Spleen (tissue), 11 donors: ENCODE data around the gene SLC38A10. TPM values are rescaled to one million over a fixed set of nuclear protein-coding genes. Genes with fewer than 3 reads are reported as not detected.

Source experiments
- DNase-seq: peaks from one replicate; pipeline ENCODE4 v3.0.0-alpha.2; 2020
- H3K27ac ChIP-seq, 8 donors: fragments of 200-600 bp; sonication (generic) in 7 of 8; 1 replicate in 4 of 8; 2 replicates in 4 of 8; pipeline versions ENCODE4 v1.5.0 to v1.8.0; 2016 to 2021; ENCODE audit warnings: inconsistent platforms in 4 of 8, mild to moderate bottlenecking in 4 of 8, moderate library complexity in 1 of 8
- H3K27me3 ChIP-seq, 7 donors: fragments of 200-600 bp; sonication (generic) in 6 of 7; replicated peaks in 1 of 7; 1 replicate in 4 of 7; 2 replicates in 3 of 7; pipeline versions ENCODE4 v1.5.0 to v1.8.0; 2016 to 2021; ENCODE audit warnings: inconsistent platforms in 3 of 7, mild to moderate bottlenecking in 1 of 7
- H3K36me3 ChIP-seq, 6 donors: fragments of 200-600 bp; sonication (generic) in 5 of 6; 1 replicate in 4 of 6; 2 replicates in 2 of 6; pipeline versions ENCODE4 v1.5.0 to v1.8.0; 2016 to 2021; ENCODE audit warnings: inconsistent platforms in 2 of 6
- H3K4me1 ChIP-seq, 6 donors: fragments of 200-600 bp; sonication (generic) in 5 of 6; 1 replicate in 3 of 6; 2 replicates in 3 of 6; pipeline versions ENCODE4 v1.5.0 to v1.8.0; 2016 to 2021; ENCODE audit warnings: inconsistent platforms in 3 of 6
- H3K4me3 ChIP-seq, 8 donors: fragments of 200-600 bp; sonication (generic) in 7 of 8; 1 replicate in 4 of 8; 2 replicates in 4 of 8; pipeline versions ENCODE4 v1.5.0 to v1.8.0; 2016 to 2021; ENCODE audit warnings: inconsistent platforms in 4 of 8, mild to moderate bottlenecking in 4 of 8, moderate library complexity in 2 of 8
- H3K9me3 ChIP-seq, 8 donors: fragments of 200-600 bp; sonication (generic) in 7 of 8; 1 replicate in 4 of 8; 2 replicates in 4 of 8; pipeline versions ENCODE4 v1.5.0 to v1.8.0; 2016 to 2021; ENCODE audit warnings: inconsistent platforms in 4 of 8
- POLR2A ChIP-seq, 3 donors: fragments of 450-650 bp; IDR thresholded peaks; one replicate each; pipeline ENCODE4 v1.5.1; 2017; ENCODE audit warnings: antibody characterized with exemption in 3 of 3, mild to moderate bottlenecking in 1 of 3
- POLR2AphosphoS5 ChIP-seq, 3 donors: sonication (generic); formaldehyde crosslinking; IDR thresholded peaks; one replicate each; pipeline ENCODE4 v1.5.1; 2017; ENCODE audit warnings: antibody characterized with exemption in 3 of 3
- WGBS, 5 donors: extraction: QIAGEN DNeasy Blood & Tissue Kit in 3 of 5; methylation state at CpG; one replicate each; pipeline versions ENCODE4 v1.1.5 to v1.1.7; 2013 to 2018; 5-methylcytosine and 5-hydroxymethylcytosine counted together
- intact Hi-C: fragments of 100-400 bp; cut with DNase I; formaldehyde crosslinking; loops from one replicate; pipeline ENCODE4 v1.15.0; 2023; ENCODE audit warnings: low total_unique reads
- polyA plus RNA-seq, 3 donors: library from polyadenylated mRNA; stranded (reverse); fragments of 200-250 nt; gene quantifications; one replicate each; pipeline ENCODE4 v1.2.1, GENCODE V29; 2013
- total RNA-seq, 7 donors: library from RNA; depleted of rRNA in 3 of 7; stranded (reverse); fragments of >200 nt in 3 of 7; fragmentation: NEBNext Ultra II Directional in 4 of 7; extraction: Animal tissue kit (Norgen Biotek cat#: 25700) in 4 of 7; gene quantifications; one replicate each; pipeline versions ENCODE4 v1.1.0 to v1.2.1, GENCODE V29; 2016 to 2021
- TF ChIP-seq, protein P1 (sequence below), 11 experiments: fragments of 200-600 bp in 7 of 11; fragments of 450-650 bp in 4 of 11; sonication (generic) in 4 of 11; IDR thresholded peaks in 8 of 11; conservative IDR thresholded peaks in 3 of 11; 1 replicate in 7 of 11; 2 replicates in 4 of 11; pipeline versions ENCODE4 v1.4.0 to v1.8.0; 2016 to 2021; ENCODE audit warnings: antibody characterized with exemption in 11 of 11, inconsistent platforms in 4 of 11, mild to moderate bottlenecking in 1 of 11
- donor health status: healthy with polysubstance abuse.
- donor health status: DM: no; HTN: no; CAD: no; lungs with moderate emphysema.
- donor health status: DM: no; HTN: no; CAD: no.
- donor health status: Bipolar disorder and iron deficiency.
- donor health status: healthy.
- donor health status: DM: no; HTN: no; CAD: no.
- donor health status: DM: yes; HTN: yes; CAD: no.

The SLC38A10 gene
- total and polyA plus RNA-seq, 10 donors, result 54.9 to 112 (median 86.6) TPM

DNA sequence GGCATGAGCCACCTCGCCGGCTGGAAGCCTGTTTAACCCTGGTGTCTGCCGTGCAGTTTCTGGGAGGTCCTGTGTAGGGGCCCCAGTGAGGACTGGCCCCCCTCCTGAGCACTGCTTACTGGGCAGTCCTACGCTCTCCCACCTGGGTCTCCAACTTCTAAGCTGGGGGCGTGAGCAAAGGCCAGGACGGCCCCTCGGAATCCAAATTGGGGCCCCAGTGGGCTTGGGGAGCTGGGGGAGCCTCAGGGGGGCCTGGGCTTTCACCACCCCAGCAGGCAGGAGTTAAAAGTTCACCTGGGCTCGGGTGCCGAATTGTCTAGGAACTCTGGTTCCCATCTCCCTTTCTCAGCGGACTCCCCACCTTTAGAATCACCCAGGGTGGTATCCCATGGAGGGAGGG, 7.2 kb upstream of the SLC38A10 start:
- no peak for DNase-seq
- Histone ChIP-seq H3K27ac (no peak overlapping the region), H3K36me3 (no peaks in the 10 kb centered on the region), H3K4me1 (peaks cover 0 to 41% (median 2%) of the 10 kb centered on the region in 6 donors), H3K4me3 (no peak overlapping the region), H3K27me3 (no peaks in the 10 kb centered on the region), H3K9me3 (no peaks in the 10 kb centered on the region)
- TF ChIP-seq, protein P1, sequence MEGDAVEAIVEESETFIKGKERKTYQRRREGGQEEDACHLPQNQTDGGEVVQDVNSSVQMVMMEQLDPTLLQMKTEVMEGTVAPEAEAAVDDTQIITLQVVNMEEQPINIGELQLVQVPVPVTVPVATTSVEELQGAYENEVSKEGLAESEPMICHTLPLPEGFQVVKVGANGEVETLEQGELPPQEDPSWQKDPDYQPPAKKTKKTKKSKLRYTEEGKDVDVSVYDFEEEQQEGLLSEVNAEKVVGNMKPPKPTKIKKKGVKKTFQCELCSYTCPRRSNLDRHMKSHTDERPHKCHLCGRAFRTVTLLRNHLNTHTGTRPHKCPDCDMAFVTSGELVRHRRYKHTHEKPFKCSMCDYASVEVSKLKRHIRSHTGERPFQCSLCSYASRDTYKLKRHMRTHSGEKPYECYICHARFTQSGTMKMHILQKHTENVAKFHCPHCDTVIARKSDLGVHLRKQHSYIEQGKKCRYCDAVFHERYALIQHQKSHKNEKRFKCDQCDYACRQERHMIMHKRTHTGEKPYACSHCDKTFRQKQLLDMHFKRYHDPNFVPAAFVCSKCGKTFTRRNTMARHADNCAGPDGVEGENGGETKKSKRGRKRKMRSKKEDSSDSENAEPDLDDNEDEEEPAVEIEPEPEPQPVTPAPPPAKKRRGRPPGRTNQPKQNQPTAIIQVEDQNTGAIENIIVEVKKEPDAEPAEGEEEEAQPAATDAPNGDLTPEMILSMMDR (IDR thresholded peaks at IDR 0.05 in 8 of 11, conservative IDR thresholded peaks at IDR 0.05 in 3 of 11), result no peak
- no peak for TF ChIP-seq POLR2A (IDR thresholded peaks at IDR 0.05)
- no peak for TF ChIP-seq POLR2AphosphoS5 (IDR thresholded peaks at IDR 0.05)
- intact Hi-C loops, result no loop called here
- WGBS, 5 donors, result 79 to 89% (median 84%) methylated on average over 3 to 10 of the region's 10 CpGs

- peaks cover 0 to 39% (median 3%) of the 10 kb centered on the region in 6 donors for H3K4me1 ChIP-seq
- TF ChIP-seq, protein P1 (IDR thresholded peaks at IDR 0.05 in 8 of 11, conservative IDR thresholded peaks at IDR 0.05 in 3 of 11), result no peak
- peak in 2 of 3 donors; percentile 32 to 35 for TF ChIP-seq POLR2AphosphoS5 (IDR thresholded peaks at IDR 0.05)
- no peak for TF ChIP-seq POLR2A (IDR thresholded peaks at IDR 0.05)
- intact Hi-C loops, result no loop called here
- no peaks in the 10 kb centered on the region for H3K27me3 ChIP-seq
- WGBS, 5 donors, result 59 to 77% (median 70%) methylated on average over 27 to 37 of the region's 37 CpGs
- H3K4me3 ChIP-seq, result no peak overlapping the region
- H3K9me3 ChIP-seq, result no peaks in the 10 kb centered on the region
- DNase-seq, result no peak
- H3K27ac ChIP-seq, result no peak overlapping the region
- no peaks in the 10 kb centered on the region for H3K36me3 ChIP-seq
Measured at GRCh38 chr17:81301195-81302144, 6.4 kb upstream of the SLC38A10 start.

DNA sequence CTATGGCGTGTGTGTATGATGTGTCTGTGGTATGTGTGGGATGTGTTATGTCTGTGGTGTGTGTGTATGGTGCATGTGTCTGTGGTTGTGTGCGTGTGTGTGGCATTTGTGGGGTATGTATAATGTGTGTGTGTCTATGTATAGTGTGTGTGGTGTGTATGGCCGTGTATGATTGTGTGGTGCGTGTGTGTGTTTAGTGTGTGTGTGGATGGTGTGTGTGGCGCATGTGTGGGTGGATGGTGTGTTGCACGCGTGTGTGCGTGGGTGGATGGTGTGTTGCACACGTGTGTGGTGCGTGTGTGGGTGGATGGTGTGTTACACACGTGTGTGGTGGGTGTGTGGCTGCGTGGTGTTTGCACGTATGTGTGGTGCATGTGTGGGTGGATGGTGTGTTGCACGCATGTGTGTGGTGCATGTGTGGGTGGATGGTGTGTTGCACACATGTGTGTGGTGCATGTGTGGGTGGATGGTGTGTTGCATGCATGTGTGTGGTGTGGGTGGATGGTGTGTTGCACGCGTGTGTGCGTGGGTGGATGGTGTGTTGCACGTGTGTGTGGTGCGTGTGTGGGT, 5.6 kb upstream of the SLC38A10 start:
- DNase-seq, result no peak
- Histone ChIP-seq H3K4me1 (peaks cover 4 to 47% (median 11%) of the 10 kb centered on the region in 6 donors), H3K4me3 (no peak overlapping the region), H3K9me3 (no peaks in the 10 kb centered on the region), H3K27me3 (no peaks in the 10 kb centered on the region), H3K36me3 (no peaks in the 10 kb centered on the region), H3K27ac (no peak overlapping the region)
- WGBS, 5 donors, result 85 to 95% (median 93%) methylated on average over 19 of the region's 19 CpGs
- TF ChIP-seq, protein P1 (IDR thresholded peaks at IDR 0.05 in 8 of 11, conservative IDR thresholded peaks at IDR 0.05 in 3 of 11), result no peak
- TF ChIP-seq POLR2A (IDR thresholded peaks at IDR 0.05) (no peak), POLR2AphosphoS5 (IDR thresholded peaks at IDR 0.05) (no peak)
- intact Hi-C loops, result no loop called here
